GM19438 (cell line): ENCODE measurements around the gene TMEFF1.
"Not testable (repeated sequence)": the region's sequence is repeated elsewhere in the genome, so short reads cannot be mapped to it uniquely, and the experiment has no call there.

Experiments used
- ATAC-seq: cut with Tn5 transposase; IDR thresholded peaks from one replicate; pipeline ENCODE4 v1.9.1; 2021; ENCODE audit warnings: low read depth; ENCODE audit not compliant: unreplicated experiment

TMEFF1 gene

DNA sequence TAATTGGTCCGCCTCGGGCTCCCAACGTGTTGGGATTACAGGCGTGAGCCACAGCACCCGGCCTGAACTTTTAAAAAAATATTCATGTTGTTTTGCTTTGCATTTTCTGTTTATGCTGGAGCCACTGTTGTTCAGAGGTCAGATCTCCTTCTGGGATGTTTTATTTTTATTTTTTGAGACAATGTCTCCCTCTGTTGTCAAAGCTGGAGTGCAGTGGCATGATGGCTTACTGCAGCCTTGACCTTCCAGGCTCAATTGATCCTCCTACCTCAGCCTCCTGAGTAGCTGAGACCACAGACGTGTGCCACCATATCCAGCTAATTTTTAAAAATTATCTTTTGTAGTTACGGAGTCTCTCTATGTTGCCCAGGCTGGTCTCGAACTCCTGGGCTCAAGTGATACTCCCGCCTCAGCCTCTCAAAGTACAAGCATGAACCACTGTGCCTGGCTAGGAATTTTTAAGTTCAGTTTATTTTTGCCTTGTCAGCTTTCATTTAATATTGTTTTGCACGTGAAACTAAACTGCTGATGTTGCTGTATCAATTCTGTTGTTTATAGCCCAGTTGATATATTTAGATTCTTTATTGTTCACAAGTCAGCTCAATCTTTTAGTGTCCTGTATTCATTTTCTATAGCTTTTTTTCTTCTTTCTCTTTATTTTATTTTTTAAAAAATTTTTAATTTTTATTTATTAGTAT is 13.7 kb downstream of the TMEFF1 start:
- ATAC-seq: no peak

DNA sequence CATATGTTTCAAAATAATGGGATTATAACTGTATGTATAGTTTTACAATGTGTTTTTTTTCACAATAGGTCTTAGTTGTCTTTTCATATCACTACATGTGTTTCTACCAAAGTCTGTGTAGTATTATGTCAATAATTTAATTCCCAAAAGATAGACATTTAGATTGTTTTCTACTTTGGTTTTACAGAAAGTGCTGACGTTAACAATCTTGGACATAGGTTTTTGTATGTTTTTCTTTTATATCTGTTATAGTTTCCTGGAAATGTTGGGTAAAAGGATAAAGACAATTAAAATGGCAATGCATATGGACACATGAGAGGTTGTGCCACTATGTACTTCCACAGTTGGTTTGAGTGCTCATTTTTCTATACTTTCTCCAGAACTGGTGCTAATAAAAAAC is 15.2 kb downstream of the TMEFF1 start:
- ATAC-seq: no peak

DNA sequence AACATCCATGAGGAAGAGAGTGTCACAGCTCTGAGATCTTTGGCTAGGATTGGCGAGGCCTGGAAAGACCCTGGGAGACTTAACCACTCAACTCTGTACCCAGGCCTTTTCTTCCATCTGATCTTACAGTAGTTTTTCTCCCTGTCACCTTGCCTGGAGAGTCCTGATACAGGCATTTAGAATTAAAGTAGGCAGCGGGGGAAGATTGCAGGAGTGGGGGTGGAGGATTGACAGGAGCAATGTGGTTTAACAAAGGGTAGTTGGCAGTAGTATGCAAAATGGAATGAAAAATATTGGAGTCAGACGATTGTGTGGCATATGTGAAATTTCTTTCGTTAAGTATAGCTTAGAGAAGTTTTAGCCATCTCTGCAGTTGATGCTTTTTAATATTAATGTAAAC is 16.9 kb downstream of the TMEFF1 start:
- no peak for ATAC-seq

DNA sequence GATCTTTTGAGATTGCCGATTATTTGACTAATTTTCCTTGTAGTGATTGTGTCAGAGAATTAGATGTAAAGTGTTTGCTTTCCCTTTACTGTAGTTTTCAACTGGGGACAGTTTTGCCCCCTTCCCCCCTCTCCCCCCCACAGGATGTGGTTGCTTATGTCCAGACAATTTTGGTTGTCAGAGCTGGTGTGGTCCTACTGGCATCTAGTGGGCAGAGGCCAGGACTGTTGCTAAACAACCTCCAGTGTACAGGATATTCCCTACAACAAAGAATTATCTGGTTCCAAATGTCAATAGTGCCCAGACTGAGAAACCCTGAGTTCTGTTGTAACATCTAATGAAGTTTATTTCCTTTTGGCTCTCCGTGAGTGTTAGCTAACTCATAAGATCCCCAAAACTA is 20.0 kb downstream of the TMEFF1 start:
- ATAC-seq: no peak

DNA sequence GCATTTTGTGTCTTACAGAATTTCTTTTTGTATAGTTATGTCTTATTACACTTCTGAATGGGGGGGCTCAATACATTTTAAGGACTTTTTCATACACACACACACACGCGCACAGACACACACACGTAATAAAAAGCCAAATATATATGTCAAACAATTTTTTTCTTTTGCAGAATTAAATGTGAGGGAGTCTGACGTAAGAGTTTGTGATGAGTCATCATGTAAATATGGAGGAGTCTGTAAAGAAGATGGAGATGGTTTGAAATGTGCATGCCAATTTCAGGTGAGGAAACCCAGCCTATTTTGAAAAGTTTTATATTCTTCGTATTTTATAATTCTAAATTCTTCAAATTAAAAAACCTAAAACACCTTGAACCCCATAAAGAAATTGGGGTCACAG is 25.6 kb downstream of the TMEFF1 start:
- no peak for ATAC-seq

DNA sequence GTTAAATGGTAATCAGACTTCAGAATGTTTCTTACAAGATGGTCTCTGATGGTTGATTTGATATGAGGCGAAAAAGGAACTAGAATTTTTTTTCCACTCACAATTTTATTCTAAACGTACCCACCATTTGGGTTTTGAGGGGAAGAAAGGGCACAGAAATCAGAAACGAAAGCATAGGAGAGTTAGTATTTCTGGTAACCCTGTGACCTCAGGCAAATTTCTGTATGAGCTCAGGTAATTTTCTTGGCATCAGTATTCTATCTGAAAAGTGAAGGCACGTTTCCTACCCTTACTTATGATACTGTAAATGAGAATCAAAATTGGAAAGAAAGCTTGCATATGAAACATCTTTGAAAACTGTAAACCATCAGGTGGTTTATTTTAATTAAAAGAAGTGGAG is 26.5 kb downstream of the TMEFF1 start:
- no peak for ATAC-seq

DNA sequence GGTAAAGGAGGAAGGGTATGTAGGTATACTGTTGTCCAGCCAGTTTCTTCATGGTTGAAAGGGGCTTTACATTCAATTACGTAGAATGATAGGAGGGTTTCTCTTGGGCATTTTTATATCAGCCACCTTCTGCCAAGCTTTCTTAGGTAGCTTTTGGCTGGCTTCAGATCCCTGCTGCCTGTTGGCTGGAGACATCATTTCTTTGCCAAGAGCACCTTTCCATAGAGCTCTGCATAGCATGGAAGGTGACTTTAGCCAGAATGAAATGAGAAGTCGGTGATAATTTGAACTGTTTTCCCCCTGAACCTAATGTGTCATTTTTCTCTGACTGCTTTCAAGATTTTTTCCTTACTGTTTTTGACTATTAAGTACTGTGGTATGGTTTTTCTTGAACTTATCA is 26.9 kb downstream of the TMEFF1 start:
- ATAC-seq: no peak

DNA sequence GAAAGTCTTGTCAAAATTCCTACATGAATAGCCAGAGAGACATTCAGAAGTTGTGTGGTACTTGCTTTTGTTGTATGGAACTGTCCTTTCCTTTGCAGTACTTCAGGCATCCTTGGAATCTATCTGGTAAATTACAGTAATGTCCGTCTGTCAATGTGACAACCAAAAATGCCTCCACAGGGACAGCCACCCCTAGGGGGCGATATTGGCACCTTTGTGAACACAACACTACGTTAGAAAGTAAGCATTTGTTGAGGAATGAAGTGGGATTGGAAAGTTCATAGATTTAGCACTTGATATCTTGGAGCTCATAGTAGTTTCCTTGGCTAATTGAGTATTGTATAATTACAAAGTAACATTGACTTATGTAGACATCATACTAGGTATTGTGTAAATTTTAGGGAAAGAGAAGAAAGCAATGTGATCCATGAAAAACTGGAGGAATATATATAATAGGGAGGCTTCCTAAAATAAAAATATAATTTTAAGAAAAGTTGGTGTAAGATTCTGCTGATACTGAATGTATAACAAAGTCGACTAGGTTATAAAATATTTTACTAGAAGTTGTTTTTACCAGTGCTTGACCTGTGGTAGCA is 32.7 kb downstream of the TMEFF1 start:
- no peak for ATAC-seq

DNA sequence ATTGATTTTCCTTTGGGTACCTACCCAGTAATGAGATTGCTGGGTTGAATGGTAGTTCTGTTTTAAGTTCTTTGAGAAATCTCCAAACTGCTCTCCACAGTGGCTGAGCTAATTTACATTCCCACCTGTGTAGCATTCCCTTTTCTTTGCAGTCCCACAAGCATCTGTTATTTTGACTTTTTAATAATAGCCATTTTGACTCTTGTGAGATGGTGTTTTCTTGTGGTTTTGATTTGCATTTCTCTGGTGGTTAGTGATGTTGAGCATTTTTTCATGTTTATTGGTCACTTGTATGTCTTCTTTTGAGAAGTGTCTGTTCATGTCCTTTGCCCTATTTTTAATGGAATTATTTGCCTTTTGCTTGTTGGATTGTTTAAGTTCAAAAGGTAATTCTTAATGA is 34.4 kb downstream of the TMEFF1 start:
- not testable (repeated sequence) for ATAC-seq

DNA sequence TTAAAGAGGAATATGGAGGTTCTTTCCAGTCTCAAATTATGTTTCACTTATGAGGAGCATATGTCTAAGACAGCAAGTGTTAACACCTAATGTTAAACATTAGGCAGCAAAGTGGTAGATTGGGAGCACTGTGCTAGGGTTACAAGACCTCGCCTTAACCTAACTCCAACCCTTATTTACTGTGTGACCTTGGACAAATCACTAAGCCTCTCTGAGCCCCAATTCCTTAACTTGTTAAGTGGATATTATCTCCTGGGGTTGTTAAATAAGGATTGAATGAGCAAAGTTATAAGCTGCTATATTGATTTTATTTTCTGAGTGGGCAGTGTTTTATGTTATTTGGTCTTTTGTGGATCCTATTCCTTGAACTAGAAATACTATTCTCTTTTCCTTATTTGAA is 38.3 kb downstream of the TMEFF1 start:
- ATAC-seq: no peak

DNA sequence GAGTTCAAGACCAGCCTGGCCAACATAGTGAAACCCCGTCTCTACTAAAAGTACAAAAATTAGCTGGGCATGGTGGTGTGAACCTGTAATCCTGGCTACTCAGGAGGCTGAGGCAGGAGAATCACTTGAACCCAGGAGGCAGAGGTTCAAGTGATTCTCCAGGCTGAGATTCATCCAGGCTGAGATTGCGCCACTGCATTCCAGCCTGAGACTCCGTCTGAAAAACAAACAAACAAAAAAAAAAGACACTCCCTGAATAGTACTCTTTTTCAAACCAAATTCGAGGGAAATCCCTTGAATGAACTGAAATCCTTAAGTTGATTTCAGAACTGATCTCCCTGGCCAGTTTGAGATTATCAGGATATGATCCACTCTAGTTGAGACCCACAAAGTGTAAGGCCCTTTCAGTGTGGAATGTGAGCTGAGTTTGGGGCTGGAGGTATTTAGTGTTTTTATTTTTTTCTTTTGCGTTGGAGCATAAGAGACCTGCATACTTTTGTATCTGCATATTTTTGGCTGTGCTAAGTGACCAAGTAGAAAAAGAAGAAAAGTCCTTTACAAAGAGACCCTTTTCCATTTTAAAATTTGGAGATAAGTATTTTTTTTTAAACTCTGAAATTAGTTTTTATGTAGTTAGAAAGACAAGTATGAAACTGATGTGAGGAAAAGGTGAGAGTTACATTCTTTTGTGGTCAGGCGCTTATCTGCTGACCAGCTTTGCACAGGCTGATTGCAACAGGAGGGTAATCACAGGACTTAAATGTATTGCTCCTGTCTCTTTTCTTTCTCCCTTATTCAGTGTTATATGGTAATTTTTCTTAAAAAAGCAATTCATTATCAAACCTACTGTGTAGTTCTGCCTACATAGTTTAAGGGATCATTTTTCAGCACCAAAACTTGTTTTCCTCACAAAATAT is 42.9 kb downstream of the TMEFF1 start:
- no peak for ATAC-seq

DNA sequence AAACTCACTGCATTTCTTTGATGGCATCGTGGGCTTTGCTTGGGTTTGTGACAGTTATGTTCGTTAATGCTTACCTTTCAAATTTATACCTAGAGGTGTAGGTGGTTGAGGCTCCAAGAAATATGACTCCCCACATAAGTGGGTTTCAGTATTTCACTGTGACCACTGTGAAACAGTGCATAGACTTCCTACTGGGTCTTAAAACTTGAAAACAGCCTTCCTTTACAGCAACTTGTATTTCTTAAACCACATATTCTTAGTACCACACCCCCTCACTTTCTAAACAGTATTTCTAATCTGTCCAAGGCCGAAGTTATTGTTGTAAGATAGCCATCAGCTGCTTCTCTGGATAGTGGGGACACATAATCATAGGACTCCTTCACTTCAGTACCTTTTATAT is 48.3 kb downstream of the TMEFF1 start:
- no peak for ATAC-seq

DNA sequence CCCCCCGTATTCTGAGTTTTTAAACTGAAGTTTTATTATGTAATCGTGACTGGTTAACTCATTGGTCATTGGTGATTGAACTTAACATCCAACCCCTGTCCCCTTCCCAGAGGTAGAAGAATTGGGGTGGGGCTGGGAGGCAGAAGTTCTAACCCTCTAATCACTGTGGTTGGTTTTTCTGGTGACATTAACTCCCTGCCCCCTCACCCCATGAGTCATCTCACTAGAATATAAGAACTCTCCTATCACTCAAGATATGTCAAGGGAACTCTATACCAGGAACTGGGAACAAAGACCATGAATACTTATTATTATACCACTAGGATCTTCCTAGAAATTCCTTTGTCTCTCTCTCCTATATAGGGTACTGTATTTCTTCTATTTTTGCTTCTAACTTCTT is 52.6 kb downstream of the TMEFF1 start:
- ATAC-seq: no peak

DNA sequence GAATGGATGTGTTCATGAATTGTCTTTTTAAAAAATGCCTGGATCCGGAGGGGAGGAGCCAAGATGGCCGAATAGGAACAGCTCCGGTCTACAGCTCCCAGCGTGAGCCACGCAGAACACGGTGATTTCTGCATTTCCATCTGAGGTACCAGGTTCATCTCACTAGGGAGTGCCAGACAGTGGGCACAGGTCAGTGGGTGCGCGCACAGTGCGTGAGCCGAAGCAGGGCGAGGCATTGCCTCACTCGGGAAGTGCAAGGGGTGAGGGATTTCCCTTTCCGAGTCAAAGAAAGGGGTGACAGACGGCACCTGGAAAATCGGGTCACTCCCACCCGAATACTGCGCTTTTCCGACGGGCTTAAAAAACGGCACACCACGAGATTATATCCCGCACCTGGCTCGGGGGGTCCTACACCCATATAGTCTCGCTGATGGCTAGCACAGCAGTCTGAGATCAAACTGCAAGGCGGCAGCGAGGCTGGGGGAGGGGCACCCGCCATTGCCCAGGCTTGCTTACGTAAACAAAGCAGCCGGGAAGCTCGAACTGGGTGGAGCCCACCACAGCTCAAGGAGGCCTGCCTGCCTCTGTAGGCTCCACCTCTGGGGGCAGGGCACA is 54.3 kb downstream of the TMEFF1 start:
- ATAC-seq: not testable (repeated sequence)

DNA sequence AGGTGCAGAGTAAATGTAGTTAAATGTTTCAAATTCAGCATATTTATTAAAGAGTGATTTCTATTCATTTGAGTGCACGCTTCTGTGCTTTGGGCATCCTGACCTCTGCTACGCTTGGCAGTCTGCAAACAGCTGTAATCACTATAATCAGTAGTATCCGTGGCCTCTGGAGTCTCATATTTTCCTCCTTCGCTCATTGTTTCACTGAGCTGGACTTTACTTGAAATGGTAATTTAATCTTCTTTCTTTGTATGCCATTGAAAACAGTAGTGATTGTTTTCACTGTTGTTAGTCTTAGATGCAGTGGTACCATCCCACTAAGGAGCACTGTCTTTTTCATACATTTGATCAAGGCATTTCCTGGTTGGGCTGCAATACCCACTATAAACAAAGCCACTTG is 61.5 kb downstream of the TMEFF1 start:
- no peak for ATAC-seq

DNA sequence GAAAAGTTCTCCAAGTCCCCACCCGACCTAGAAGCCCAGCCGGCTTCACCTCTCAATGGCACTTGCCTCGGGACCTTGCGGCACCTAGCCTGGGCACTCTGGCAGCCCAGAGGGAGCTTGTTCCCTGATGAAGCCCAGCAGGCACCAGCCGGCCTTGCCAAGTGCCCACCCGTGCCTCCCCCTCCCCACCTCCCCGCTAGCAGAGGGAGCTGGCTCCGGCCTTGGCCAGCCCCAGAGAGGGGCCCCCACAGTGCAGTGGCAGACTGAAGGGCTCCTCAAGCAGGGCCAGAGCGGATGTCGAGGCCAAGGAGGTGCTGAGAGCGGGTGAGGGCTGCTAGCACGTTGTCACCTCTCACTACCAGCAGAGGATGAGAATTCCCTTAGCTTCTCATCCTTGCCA is 67.4 kb downstream of the TMEFF1 start:
- no peak for ATAC-seq

DNA sequence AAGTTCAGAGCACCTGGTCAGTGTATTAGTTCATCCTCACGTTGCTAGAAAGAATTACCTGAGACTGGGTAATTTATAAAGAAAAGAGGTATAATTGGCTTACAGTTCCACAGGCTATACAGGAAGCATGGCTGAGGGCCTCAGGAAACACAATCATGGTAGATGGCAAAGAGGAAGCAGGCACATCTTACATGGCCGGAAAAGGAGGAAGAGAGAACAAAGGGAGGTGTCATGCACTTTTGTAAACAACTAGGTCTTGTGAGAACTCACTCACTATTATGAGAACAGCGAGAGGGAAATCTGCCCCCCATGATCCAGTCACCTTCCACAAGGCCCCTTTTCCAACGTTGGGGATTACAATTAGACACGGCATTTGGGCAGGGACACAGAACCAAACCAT is 76.1 kb downstream of the TMEFF1 start:
- no peak for ATAC-seq

DNA sequence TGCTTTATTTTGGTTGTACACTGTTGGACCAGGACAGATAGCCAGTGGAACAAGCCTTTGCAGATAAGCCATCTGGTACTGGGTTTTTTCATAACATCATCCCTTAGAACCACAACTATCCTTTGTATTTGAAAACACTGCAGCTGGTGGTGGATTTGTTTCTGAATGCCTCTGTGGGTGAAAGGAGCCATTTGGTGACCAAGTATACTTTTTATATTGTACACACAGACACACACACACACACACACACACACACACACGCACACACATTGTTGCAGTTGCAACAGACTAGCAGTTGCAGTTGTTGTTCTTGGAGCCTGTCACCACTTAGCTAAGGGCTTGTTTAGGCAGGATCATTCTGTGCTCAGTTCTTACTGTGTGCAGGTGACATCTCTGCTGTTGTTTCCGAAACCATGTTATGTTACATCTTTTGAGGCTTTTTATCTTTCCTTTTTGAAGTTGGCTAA is 82.0 kb downstream of the TMEFF1 start:
- no peak for ATAC-seq

DNA sequence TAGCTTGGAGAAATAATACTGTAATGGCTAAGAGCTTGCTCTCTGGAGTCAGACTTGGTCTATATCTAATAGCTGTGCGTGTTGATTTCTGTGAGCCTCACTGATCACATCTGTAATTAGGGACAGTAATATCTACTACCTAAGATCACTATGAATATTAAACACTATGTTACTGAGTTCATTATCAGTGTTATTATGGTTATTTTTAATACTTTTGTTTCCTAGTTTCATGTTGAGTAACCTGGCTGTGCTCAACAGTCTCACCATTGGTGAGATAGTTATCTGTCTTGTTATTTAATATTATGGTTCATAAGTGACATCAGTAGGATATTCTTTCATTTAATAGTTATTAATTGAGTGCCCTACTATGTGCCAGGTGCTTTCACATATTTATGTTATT is 82.5 kb downstream of the TMEFF1 start:
- ATAC-seq: no peak

DNA sequence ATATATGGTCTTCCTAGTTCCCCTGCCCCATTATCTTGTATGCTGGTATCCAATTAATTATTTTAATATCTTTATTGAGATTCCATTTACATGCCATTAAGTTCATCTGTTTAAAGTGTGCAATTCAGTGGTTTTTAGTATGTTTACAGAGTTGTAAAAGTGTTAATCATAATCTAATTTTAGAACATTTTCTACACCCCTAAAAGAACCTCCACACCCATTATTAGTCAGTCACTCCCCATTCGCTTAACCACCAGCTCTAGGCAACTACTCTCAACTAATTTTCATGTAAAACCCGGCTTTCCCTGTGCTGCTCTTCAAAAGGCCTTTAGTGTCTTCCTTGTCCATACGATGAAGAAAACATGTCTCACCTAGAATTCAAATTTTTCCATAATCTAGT is 84.1 kb downstream of the TMEFF1 start:
- no peak for ATAC-seq

DNA sequence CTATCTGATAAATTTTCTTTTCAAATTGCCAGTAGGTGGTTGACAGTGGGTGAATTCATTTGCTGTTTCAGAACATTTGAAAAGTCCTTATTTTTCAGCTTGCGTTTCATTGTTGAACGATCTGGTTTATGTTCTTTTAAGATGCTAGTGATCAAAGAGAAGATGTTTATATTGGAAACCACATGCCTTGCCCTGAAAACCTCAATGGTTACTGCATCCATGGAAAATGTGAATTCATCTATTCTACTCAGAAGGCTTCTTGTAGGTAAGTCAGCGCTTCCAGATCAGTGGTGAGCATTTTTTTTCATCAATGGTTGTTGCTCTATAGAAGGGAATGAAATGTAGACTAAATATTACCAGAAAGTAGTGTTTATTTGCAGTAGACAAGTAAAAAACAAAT is 88.3 kb downstream of the TMEFF1 start:
- no peak for ATAC-seq
